Bronchial epithelial cell (primary cell): ENCODE data around the gene ZNF764. TPM values are rescaled to one million over a fixed set of nuclear protein-coding genes. Genes with fewer than 3 reads are reported as not detected.

Source experiments
- DNase-seq: peaks from one replicate; pipeline ENCODE4 v3.0.0-alpha.2; 2010; ENCODE audit warnings: low read depth
- FAIRE-seq: peaks from 2 replicates; lab custom pipeline; 2011; peaks lifted over from hg19 to GRCh38; lab: Jason Lieb, UNC
- H3K27me3 ChIP-seq: 2 replicates; pipeline ENCODE4 v1.5.1; 2011; ENCODE audit warnings: low read length; ENCODE audit not compliant: control insufficient read depth, insufficient read depth
- H3K36me3 ChIP-seq: 2 replicates; pipeline ENCODE4 v1.5.1; 2011; ENCODE audit warnings: low read length; ENCODE audit not compliant: control insufficient read depth, insufficient read depth
- H3K4me3 ChIP-seq: 2 replicates; pipeline ENCODE4 v1.5.1; 2011; ENCODE audit warnings: mild to moderate bottlenecking, low read depth, low read length, control low read depth
- total RNA-seq: library from RNA; depleted of rRNA; stranded (reverse); fragments of >200 nt; gene quantifications from 2 replicates; pipeline ENCODE4 v1.2.1, GENCODE V29; 2014
- TF ChIP-seq, protein P1 (sequence below): IDR thresholded peaks from 2 replicates; pipeline ENCODE4 v1.5.1; 2011; ENCODE audit warnings: mild to moderate bottlenecking, moderate library complexity, low read length, control low read depth, inconsistent platforms; ENCODE audit not compliant: insufficient read depth, severe bottlenecking

Gene ZNF764
- total RNA-seq, 1 donor from 2014 or later = 2.4 TPM

GRCh38 chr16:30574678-30575077 lies 16.5 kb upstream of the ZNF764 start:
- DNase-seq (no peak), FAIRE-seq (no peak)
- TF ChIP-seq, protein P1, sequence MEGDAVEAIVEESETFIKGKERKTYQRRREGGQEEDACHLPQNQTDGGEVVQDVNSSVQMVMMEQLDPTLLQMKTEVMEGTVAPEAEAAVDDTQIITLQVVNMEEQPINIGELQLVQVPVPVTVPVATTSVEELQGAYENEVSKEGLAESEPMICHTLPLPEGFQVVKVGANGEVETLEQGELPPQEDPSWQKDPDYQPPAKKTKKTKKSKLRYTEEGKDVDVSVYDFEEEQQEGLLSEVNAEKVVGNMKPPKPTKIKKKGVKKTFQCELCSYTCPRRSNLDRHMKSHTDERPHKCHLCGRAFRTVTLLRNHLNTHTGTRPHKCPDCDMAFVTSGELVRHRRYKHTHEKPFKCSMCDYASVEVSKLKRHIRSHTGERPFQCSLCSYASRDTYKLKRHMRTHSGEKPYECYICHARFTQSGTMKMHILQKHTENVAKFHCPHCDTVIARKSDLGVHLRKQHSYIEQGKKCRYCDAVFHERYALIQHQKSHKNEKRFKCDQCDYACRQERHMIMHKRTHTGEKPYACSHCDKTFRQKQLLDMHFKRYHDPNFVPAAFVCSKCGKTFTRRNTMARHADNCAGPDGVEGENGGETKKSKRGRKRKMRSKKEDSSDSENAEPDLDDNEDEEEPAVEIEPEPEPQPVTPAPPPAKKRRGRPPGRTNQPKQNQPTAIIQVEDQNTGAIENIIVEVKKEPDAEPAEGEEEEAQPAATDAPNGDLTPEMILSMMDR = no peak
- peaks cover 6% of the 10 kb centered on the region for H3K36me3 ChIP-seq
- no peak overlapping the region for H3K4me3 ChIP-seq
- H3K27me3 ChIP-seq = no peaks in the 10 kb centered on the region

DNA sequence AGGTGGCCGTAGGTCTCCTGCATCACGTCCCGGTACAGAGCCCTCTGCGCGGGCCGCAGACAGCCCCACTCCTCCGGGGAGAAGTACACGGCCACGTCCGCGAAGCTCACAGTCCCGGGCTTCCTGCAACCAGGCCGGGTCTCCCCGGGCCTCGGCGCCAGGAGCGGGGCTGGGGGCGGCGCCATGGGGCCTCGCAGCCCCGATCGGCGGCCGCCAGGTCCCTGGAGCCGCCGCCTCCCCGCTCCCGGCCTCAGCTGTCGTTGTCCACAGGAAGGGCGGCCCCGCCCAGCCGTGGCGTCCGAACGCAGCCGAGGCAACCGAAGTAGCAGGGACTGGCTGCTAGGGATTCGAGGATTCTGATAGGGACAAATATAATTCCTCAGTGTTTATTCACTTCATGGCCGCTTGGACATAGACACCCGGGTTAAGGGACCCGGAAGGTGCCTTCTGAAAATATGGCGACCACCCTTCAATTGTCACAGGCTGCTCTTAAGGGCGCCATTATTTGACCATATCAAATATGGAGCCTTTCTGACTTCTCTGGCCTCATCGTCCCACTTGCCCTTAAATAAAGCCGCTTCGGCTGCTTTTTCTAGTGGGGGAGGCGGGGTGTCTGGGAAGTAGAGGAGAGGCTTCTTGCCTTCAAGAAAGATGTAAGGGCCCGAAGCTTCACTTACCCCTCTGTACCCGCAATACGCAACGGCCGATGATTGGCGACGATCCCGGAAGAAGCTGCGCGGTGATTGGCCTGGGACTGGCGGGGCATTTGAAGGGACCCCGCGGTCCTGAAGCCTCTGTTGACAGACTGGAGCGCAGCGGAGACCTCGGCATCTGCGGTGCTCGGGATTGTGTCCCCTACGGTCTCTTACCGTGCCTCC lies 13.5 kb upstream of the ZNF764 start, which contains the start of gene ZNF688:
Gene ZNF688 (minus strand): TSS at position 270 of the 878 bp plus-strand sequence. CDS start 85 bp downstream, at position 185.
- H3K36me3 ChIP-seq = no peaks in the 10 kb centered on the region
- TF ChIP-seq, protein P1 = no peak
- H3K4me3 ChIP-seq = peak within 1 kb of the TSS; percentile 53
- no peaks in the 10 kb centered on the region for H3K27me3 ChIP-seq
- DNase-seq = peak; percentile 94
- no peak for FAIRE-seq

- no peak for FAIRE-seq
- TF ChIP-seq, protein P1 = no peak
- Histone ChIP-seq H3K4me3 (peak overlapping the region; percentile 53), H3K36me3 (no peaks in the 10 kb centered on the region), H3K27me3 (no peaks in the 10 kb centered on the region)
- DNase-seq = no peak
Measured at GRCh38 chr16:30570636-30571444, 12.7 kb upstream of the ZNF764 start.

DNA sequence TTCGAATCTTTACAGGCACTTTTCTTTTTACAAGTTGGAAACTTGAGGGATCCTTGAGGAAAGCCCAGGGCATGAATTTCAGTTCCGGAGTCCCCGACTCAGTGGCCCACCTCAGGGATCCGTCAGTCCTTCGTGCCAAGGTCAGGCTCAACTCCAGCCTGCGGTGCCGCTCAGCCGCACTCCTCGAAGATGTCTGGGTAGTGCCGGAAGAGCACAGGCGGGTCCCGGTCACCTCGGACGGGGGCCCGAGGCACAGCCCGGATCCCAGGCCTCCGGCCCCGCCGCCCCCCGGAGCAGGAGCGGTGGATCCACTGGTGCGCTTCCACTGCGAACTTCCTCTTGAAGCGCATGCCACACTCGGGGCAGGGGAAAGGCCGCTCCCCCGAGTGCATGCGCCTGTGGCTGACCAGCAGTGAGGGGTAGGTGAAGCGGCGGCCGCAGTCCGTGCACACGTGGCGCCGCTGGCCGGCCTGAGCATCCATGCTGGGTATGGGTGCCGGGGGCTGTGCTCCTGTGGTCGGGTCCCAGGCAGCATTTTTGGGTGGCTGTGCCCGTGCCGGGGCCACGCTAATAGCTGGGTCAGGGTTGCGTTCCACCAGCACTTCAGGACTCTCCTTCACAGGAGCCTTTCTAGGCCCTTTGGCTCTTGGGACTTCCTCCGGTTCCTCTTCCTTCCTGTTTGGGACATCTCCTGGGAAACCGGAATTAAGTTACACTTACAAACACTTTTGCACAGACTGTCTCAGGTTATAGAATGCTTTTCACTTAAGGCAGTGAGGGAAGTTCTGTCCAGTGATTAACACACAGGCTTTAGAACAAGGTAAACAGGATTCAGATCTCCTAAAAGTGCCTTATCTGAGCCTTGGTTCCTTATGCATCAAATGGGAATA lies 11.8 kb upstream of the ZNF764 start:
- FAIRE-seq (no peak), DNase-seq (no peak)
- H3K4me3 ChIP-seq = no peak overlapping the region
- TF ChIP-seq, protein P1 = no peak
- no peaks in the 10 kb centered on the region for H3K36me3 ChIP-seq
- no peaks in the 10 kb centered on the region for H3K27me3 ChIP-seq

GRCh38 chr16:30569281-30569680 lies 11.1 kb upstream of the ZNF764 start:
- no peaks in the 10 kb centered on the region for H3K36me3 ChIP-seq
- TF ChIP-seq, protein P1 = no peak
- FAIRE-seq (no peak), DNase-seq (no peak)
- no peak overlapping the region for H3K4me3 ChIP-seq
- H3K27me3 ChIP-seq = no peaks in the 10 kb centered on the region
